Caco-2 (cell line): ENCODE results near the gene KCNQ1OT1. TPM values are rescaled to one million over a fixed set of nuclear protein-coding genes. Genes with fewer than 3 reads are reported as not detected.

Experiments
- BruUV-seq: library from RNA; stranded (reverse); fragments of 400-500 nt; replicated peaks from 2 replicates; lab custom pipeline; 2021; lab: Mats Ljungman, UMichigan
- CTCF ChIA-PET: fragments of 300-600 bp; sonication (Branson Sonifier 250); formaldehyde crosslinking; loops from one replicate; lab custom pipeline; 2022; ENCODE audit warnings: antibody characterized with exemption; lab: Charles Lee
- POLR2A ChIA-PET: fragments of 300-600 bp; sonication (Branson Sonifier 250); formaldehyde crosslinking; loops from one replicate; lab custom pipeline; 2022; ENCODE audit warnings: antibody characterized with exemption; lab: Charles Lee
- DNase-seq, 2 experiments: peaks; one replicate each; pipeline versions ENCODE4 v3.0.0 to v3.0.0-alpha.2; 2020 to 2022
- H3K27me3 ChIP-seq: replicated peaks from 2 replicates; pipeline ENCODE4 v1.6.0; 2011; ENCODE audit warnings: low read length; ENCODE audit not compliant: control insufficient read depth, insufficient read depth
- H3K36me3 ChIP-seq: 2 replicates; pipeline ENCODE4 v1.5.1; 2011; ENCODE audit warnings: low read length; ENCODE audit not compliant: control insufficient read depth, insufficient read depth
- H3K4me1 ChIP-seq: fragments of 250-450 bp; sonication (Bioruptor Pico); 2 replicates; pipeline ENCODE4 v1.5.1; 2020; ENCODE audit warnings: mild to moderate bottlenecking
- H3K4me3 ChIP-seq: 2 replicates; pipeline ENCODE4 v1.5.1; 2011; ENCODE audit warnings: low read depth, mild to moderate bottlenecking, control low read depth, low read length
- H3K9me3 ChIP-seq: fragments of 250-450 bp; sonication (Bioruptor Pico); 2 replicates; pipeline ENCODE4 v1.5.1; 2020; ENCODE audit warnings: mild to moderate bottlenecking, moderate library complexity
- H3K27ac Mint-ChIP-seq: one replicate; pipeline ENCODE4 v1.8.0; 2022; ENCODE audit warnings: mixed read lengths; ENCODE audit not compliant: unreplicated experiment
- H3K27me3 Mint-ChIP-seq: one replicate; pipeline ENCODE4 v1.8.0; 2022; ENCODE audit warnings: mixed read lengths; ENCODE audit not compliant: insufficient read depth, unreplicated experiment
- H3K36me3 Mint-ChIP-seq: one replicate; pipeline ENCODE4 v1.8.0; 2022; ENCODE audit warnings: mild to moderate bottlenecking, mixed read lengths; ENCODE audit not compliant: insufficient read depth, unreplicated experiment
- H3K4me1 Mint-ChIP-seq: one replicate; pipeline ENCODE4 v1.8.0; 2022; ENCODE audit warnings: low read depth, mixed read lengths; ENCODE audit not compliant: unreplicated experiment
- H3K4me3 Mint-ChIP-seq: one replicate; pipeline ENCODE4 v1.8.0; 2022; ENCODE audit warnings: mild to moderate bottlenecking, moderate library complexity, mixed read lengths; ENCODE audit not compliant: unreplicated experiment
- H3K9me3 Mint-ChIP-seq: one replicate; pipeline ENCODE4 v1.8.0; 2022; ENCODE audit warnings: mixed read lengths; ENCODE audit not compliant: unreplicated experiment
- CTCF ChIP-seq, 2 experiments: fragments of 200-600 bp in 1 of 2; IDR thresholded peaks; 1 replicate in 1 of 2; 2 replicates in 1 of 2; pipeline versions ENCODE4 v1.5.1 to v1.8.0; 2011 to 2022; ENCODE audit warnings: antibody characterized with exemption in 1 of 2, control low read depth in 1 of 2, inconsistent platforms in 1 of 2, low read depth in 1 of 2, low read length in 1 of 2, mild to moderate bottlenecking in 1 of 2, moderate library complexity in 1 of 2; ENCODE audit not compliant: insufficient read depth in 1 of 2, severe bottlenecking in 1 of 2, unreplicated experiment in 1 of 2
- intact Hi-C: fragments of 100-400 bp; cut with micrococcal nuclease; formaldehyde crosslinking; loops from one replicate; pipeline ENCODE4 v1.10.0; 2022; ENCODE audit not compliant: unreplicated experiment
- total RNA-seq: library from RNA; stranded (reverse); gene quantifications from 2 replicates; pipeline ENCODE4 v1.2.3, GENCODE V29; 2022

KCNQ1OT1 gene
- total RNA-seq, 1 experiment from 2014 or later, result 7.5 TPM

DNA sequence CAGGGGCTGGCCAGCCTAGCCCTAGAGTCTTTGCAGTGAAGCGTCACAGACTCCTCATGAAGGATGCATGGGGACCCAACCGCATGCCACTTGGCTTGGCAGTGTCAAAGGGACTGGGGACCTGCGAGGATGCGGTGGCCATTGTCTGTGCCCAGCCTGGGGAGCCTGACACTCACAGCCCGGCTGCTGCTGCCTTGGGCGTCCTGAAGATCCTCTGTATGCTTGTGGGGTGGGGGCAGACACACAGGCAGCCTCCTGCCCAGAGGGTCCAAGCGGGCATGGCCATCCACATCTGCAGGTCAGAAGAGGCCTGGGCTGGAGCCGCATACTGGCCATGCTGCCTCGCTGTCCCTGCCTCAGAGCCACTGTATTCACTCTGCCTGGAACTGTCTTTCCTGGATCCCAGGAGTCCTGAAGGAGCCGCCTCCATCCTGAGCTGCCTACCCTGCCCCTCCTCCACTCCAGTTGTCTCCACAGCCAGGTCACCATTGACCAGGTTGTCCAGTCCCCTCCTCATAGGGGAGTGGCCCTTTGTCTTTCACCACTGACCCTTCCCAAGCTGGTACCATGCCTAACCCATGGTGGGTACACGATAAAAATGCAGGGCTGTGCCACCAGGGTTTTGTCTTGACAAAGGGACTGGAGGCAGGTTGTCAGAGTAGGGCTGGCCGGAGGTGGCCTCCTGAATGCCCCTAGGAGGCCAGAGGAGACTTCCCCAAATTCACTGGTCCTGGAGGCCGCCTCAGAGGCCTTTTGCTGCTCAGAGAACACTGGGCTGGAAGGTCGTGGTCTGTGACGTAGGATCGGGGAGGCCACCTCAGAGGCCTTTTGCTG lies 107.0 kb downstream of the KCNQ1OT1 start:
- Histone ChIP-seq H3K4me1 (no peaks in the 10 kb centered on the region), H3K9me3 (peaks cover 3% of the 10 kb centered on the region; the same call in 1 of the 2 replicates), H3K27me3 (no peaks in the 10 kb centered on the region; the same call in 1 of the 2 replicates), H3K36me3 (no peaks in the 10 kb centered on the region), H3K4me3 (no peak overlapping the region)
- ChIA-PET POLR2A (no interaction called here), CTCF (no interaction called here)
- no peak for TF ChIP-seq CTCF (IDR thresholded peaks at IDR 0.05; ENCODE audit: insufficient read depth in 1 of 2, low read depth in 1 of 2, low read length in 1 of 2, severe bottlenecking in 1 of 2, unreplicated experiment in 1 of 2)
- DNase-seq, result no peak
- H3K4me1 Mint-ChIP-seq, result no peaks in the 10 kb centered on the region
- H3K36me3 Mint-ChIP-seq, result no peaks in the 10 kb centered on the region
- intact Hi-C loops, result no loop called here
- BruUV-seq, result no TSS peak
- H3K4me3 Mint-ChIP-seq, result no peak overlapping the region
- no peak overlapping the region for H3K27ac Mint-ChIP-seq
- H3K9me3 Mint-ChIP-seq, result no peaks in the 10 kb centered on the region
- peaks cover 15% of the 10 kb centered on the region for H3K27me3 Mint-ChIP-seq

DNA sequence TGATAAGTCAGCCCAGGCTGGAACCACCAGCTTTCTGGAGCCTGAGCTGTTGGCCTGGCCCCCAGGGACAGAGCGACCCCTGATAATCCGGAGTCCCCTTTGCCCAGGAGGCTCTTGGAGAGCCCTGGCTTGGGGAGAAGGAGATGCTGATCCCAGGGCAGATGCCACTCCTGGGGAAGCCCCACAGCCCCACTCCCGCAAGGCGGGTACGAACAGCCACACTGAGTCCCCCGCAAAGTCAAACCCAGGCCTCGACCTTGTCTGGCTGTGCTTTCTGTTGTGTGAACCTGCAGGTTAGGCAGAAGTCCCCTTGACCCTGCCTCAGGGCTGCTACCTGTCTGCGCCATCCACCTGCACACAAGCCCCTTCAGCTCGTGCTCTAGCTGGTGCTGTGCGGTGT lies 108.0 kb downstream of the KCNQ1OT1 start:
- no peak for DNase-seq
- Mint-ChIP-seq H3K9me3 (no peaks in the 10 kb centered on the region), H3K27ac (no peak overlapping the region), H3K27me3 (peaks cover 15% of the 10 kb centered on the region), H3K4me3 (no peak overlapping the region), H3K4me1 (no peaks in the 10 kb centered on the region), H3K36me3 (no peaks in the 10 kb centered on the region)
- Histone ChIP-seq H3K9me3 (no peaks in the 10 kb centered on the region; the same call in 1 of the 2 replicates), H3K4me3 (no peak overlapping the region), H3K27me3 (no peaks in the 10 kb centered on the region; the same call in 1 of the 2 replicates), H3K36me3 (no peaks in the 10 kb centered on the region), H3K4me1 (no peaks in the 10 kb centered on the region)
- no TSS peak for BruUV-seq
- ChIA-PET CTCF (no interaction called here), POLR2A (no interaction called here)
- no peak for TF ChIP-seq CTCF (IDR thresholded peaks at IDR 0.05; ENCODE audit: insufficient read depth in 1 of 2, low read depth in 1 of 2, low read length in 1 of 2, severe bottlenecking in 1 of 2, unreplicated experiment in 1 of 2)
- intact Hi-C loops, result no loop called here

DNA sequence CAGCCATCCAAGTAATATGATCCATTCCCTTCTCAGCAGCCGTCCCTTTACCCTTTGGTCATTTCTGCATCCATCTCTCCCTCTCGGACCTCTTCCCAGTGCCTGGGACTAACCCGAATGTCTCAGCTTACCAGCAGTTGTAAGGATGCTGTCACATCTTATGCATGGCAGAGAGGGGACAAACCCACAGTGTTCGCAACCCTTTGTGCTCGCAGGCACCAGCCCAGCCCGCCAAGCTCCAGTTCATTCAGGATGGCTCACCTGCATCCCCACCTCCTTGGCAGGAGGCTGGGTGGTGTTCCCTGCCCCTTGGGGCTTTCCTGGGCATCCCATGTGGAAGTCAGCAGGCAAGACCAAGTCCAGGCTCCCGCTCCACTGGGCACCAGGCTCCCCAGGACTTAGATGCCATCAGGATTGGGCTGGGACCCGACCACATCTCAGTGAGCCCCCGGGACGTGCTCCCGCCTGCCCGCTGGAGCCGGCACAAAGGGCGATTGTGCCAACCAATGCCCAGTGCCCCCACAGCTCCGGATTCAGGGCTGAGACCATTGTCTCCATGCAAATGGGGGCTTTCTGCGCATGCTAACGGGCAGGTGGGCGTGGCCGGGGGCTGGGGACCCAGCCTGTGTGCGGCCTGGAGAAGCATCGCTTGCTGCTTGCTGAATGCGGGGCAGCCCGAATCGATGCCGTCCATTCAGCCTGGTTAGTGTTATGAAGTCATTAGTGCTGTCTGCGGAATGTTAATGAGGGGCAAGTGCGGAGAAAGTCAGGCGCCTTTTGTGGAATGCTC lies 108.6 kb downstream of the KCNQ1OT1 start:
- BruUV-seq, result no TSS peak
- DNase-seq, result no peak
- H3K36me3 ChIP-seq, result no peaks in the 10 kb centered on the region
- H3K27ac Mint-ChIP-seq, result no peak overlapping the region
- no peak overlapping the region for H3K4me3 Mint-ChIP-seq
- ChIA-PET CTCF (no interaction called here), POLR2A (no interaction called here)
- no peaks in the 10 kb centered on the region; the same call in 1 of the 2 replicates for H3K27me3 ChIP-seq
- H3K4me1 ChIP-seq, result no peaks in the 10 kb centered on the region
- intact Hi-C loops, result no loop called here
- TF ChIP-seq CTCF (IDR thresholded peaks at IDR 0.05; ENCODE audit: insufficient read depth in 1 of 2, low read depth in 1 of 2, low read length in 1 of 2, severe bottlenecking in 1 of 2, unreplicated experiment in 1 of 2), result no peak
- no peaks in the 10 kb centered on the region for H3K4me1 Mint-ChIP-seq
- H3K36me3 Mint-ChIP-seq, result no peaks in the 10 kb centered on the region
- H3K27me3 Mint-ChIP-seq, result peaks cover 13% of the 10 kb centered on the region
- H3K9me3 ChIP-seq, result no peaks in the 10 kb centered on the region; the same call in 1 of the 2 replicates
- no peak overlapping the region for H3K4me3 ChIP-seq
- H3K9me3 Mint-ChIP-seq, result no peaks in the 10 kb centered on the region
